Skin of body (tissue), 2 donors: Measurements from ENCODE around the gene GOSR1. TPM values are rescaled to one million over a fixed set of nuclear protein-coding genes. Genes with fewer than 3 reads are reported as not detected.
"Not testable (repeated sequence)": the region's sequence is repeated elsewhere in the genome, so short reads cannot be mapped to it uniquely, and the experiment has no call there.

Experiments used
- DNase-seq: peaks from one replicate; lab custom pipeline; 2025; lab: John Stamatoyannopoulos, UW
- total RNA-seq: library from RNA; depleted of rRNA; stranded (reverse); fragments of >200 nt; gene quantifications from one replicate; pipeline ENCODE4 v1.2.3, GENCODE V29; 2014

GOSR1 gene
- total RNA-seq, 1 donor from 2014 or later = 26.0 TPM

DNA sequence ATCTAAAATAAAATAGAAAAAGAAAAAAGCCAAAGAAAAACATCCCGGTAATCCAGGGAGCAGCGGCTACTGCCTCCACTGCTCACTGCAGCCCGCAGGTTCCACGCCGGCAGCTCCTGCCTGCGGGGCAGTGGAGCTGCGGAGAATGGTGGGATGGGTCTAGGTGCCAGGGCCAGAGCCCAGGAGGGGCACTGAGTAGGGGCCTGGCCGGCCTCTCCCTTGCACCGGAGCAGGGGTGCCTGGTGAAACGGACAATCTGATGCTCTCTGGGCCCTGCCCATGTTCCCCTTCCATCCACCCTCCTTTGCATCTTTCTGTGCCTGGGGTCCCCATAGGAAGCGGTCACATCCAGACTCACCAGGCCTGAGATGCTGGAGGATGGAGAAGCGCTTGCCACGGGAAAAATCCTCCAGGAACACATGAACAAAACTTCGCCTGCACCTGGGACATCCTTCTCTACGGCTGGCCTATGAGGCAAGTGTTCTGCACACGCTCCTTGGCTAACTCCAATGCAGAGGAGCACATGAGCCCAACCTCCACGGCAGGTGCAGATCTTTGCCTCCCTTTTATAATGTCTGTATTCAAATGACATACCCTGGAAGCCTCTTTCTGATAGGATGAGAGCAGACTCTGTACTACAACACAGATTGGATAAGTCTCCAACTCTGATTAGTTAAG, 98.6 kb downstream of the GOSR1 start:
- DNase-seq = not testable (repeated sequence)

DNA sequence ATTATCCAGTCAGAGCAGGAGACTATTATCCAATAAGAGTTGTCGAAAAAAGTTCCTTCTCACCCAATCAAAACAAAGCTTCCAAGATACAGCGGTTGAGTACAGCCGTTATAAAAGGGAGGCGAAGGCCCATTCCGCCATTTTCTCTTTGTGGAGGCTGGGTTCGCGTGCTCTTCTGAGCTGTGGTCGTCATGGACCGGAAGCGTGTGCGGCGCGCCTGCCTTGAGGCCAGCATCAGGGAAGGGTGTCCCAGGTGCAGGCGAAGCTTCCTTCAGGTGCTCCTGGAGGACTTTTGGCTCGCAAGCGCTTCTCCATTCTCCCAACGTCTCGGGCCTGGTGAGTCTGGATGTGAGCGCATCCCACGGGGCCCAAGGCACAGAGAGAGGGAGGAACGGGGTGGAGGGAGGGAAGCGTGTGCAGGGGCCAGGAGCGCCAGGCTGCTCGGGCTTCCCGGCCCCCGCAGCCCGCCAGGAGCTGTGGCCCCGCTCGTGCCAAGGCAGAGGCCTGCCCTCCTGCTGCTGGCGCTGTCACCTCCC, 99.2 kb downstream of the GOSR1 start:
- DNase-seq = no peak

Other genes starting within 250 kb of the GOSR1 start
- 1.8 TPM for gene SLC6A4, start 241.7 kb upstream of the GOSR1 start, total RNA-seq
- 59.2 TPM for gene BLMH, start 185.5 kb upstream of the GOSR1 start, total RNA-seq
- gene TMIGD1, start 143.4 kb upstream of the GOSR1 start, total RNA-seq = not detected
- gene CPD, start 98.5 kb upstream of the GOSR1 start, total RNA-seq = 64.2 TPM